GM21515 (cell line): Measurements from ENCODE around the gene DENND1A.

Experiments
- ATAC-seq: cut with Tn5 transposase; IDR thresholded peaks from one replicate; pipeline ENCODE4 v1.9.1; 2021; ENCODE audit not compliant: unreplicated experiment

DENND1A gene

GRCh38 chr9:123365881-123366528 lies 563.9 kb downstream of the DENND1A start:
- ATAC-seq = no peak

GRCh38 chr9:123365287-123365880 lies 564.5 kb downstream of the DENND1A start:
- ATAC-seq = no peak

- ATAC-seq = no peak
Observed at GRCh38 chr9:123364241-123364824, 565.6 kb downstream of the DENND1A start.

GRCh38 chr9:123362856-123363255 lies 567.1 kb downstream of the DENND1A start:
- no peak for ATAC-seq

- no peak for ATAC-seq
Observed at GRCh38 chr9:123361731-123362510, 568.0 kb downstream of the DENND1A start.

- ATAC-seq = no peak
Observed at GRCh38 chr9:123361086-123361730, 568.7 kb downstream of the DENND1A start.

GRCh38 chr9:123360161-123361085 lies 569.5 kb downstream of the DENND1A start:
- ATAC-seq = no peak

- no peak for ATAC-seq
Observed at GRCh38 chr9:123359546-123359945, 570.4 kb downstream of the DENND1A start.

GRCh38 chr9:123359106-123359505 lies 570.8 kb downstream of the DENND1A start:
- no peak for ATAC-seq

- ATAC-seq = no peak
Observed at GRCh38 chr9:123358181-123358905, 571.6 kb downstream of the DENND1A start.

GRCh38 chr9:123357743-123358059 lies 572.2 kb downstream of the DENND1A start:
- no peak for ATAC-seq

- no peak for ATAC-seq
Observed at GRCh38 chr9:123356851-123357742, 572.8 kb downstream of the DENND1A start.

- ATAC-seq = no peak
Observed at GRCh38 chr9:123355761-123356431, 574.0 kb downstream of the DENND1A start, which contains the start of gene CRB2. TSS of gene CRB2 (plus strand) at chr9:123356197. CDS start at chr9:123356261, 64 bp downstream.

GRCh38 chr9:123354806-123355508 lies 575.0 kb downstream of the DENND1A start:
- ATAC-seq = no peak

GRCh38 chr9:123353984-123354591 lies 575.8 kb downstream of the DENND1A start:
- no peak for ATAC-seq

- ATAC-seq = no peak
Observed at GRCh38 chr9:123353041-123353440, 576.9 kb downstream of the DENND1A start.
